Heart right ventricle (tissue), 16 donors: Measurements from ENCODE around the gene GALNT13. TPM values are rescaled to one million over a fixed set of nuclear protein-coding genes. Genes with fewer than 3 reads are reported as not detected.
A peak's percentile ranks its signal among the peaks of the same experiment; 100 is the strongest.

ENCODE experiments used
- ATAC-seq, 8 donors: fragments of 200-7000 bp; cut with Tn5 transposase; one replicate each; pipeline ENCODE4 v1.9.1; 2020; ENCODE audit warnings: mild to moderate bottlenecking in 8 of 8, moderate library complexity in 8 of 8, moderate number of reproducible peaks in 1 of 8
- DNase-seq, 2 donors: peaks; one replicate each; pipeline ENCODE4 v3.0.0-alpha.2; 2020
- H3K27ac ChIP-seq, 10 donors: fragments of 200-600 bp; sonication (generic) in 2 of 10; one replicate each; pipeline versions ENCODE4 v1.5.0 to v1.8.0; 2020 to 2022; ENCODE audit warnings: mild to moderate bottlenecking in 3 of 10
- H3K27me3 ChIP-seq, 7 donors: fragments of 200-600 bp; one replicate each; pipeline ENCODE4 v1.8.0; 2021 to 2022; ENCODE audit warnings: mild to moderate bottlenecking in 2 of 7
- H3K36me3 ChIP-seq, 9 donors: fragments of 200-600 bp; sonication (generic) in 1 of 9; one replicate each; pipeline versions ENCODE4 v1.5.0 to v1.8.0; 2020 to 2022; ENCODE audit warnings: mild to moderate bottlenecking in 2 of 9
- H3K4me1 ChIP-seq, 9 donors: fragments of 200-600 bp; sonication (generic) in 1 of 9; one replicate each; pipeline versions ENCODE4 v1.5.0 to v1.8.0; 2020 to 2022; ENCODE audit warnings: mild to moderate bottlenecking in 4 of 9
- H3K4me3 ChIP-seq, 10 donors: fragments of 200-600 bp; sonication (generic) in 2 of 10; one replicate each; pipeline versions ENCODE4 v1.5.0 to v1.8.0; 2020 to 2022; ENCODE audit warnings: mild to moderate bottlenecking in 7 of 10, moderate library complexity in 2 of 10
- H3K9me3 ChIP-seq, 11 donors: fragments of 200-600 bp in 10 of 11; sonication (generic) in 2 of 11; one replicate each; pipeline versions ENCODE4 v1.5.0 to v1.8.0; 2013 to 2022; ENCODE audit warnings: mild to moderate bottlenecking in 2 of 11, control low read depth in 1 of 11, moderate library complexity in 1 of 11
- CTCF ChIP-seq, 9 donors: fragments of 200-600 bp; sonication (generic) in 2 of 9; IDR thresholded peaks; one replicate each; pipeline versions ENCODE4 v1.5.0 to v1.8.0; 2021 to 2022; ENCODE audit warnings: antibody characterized with exemption in 9 of 9, mild to moderate bottlenecking in 5 of 9, moderate library complexity in 1 of 9
- WGBS, 2 donors: extraction: QIAGEN DNeasy Blood & Tissue Kit; methylation state at CpG; one replicate each; pipeline ENCODE4 v1.1.7; 2013; ENCODE audit warnings: inconsistent platforms in 1 of 2; 5-methylcytosine and 5-hydroxymethylcytosine counted together
- intact Hi-C, 10 donors: fragments of 100-400 bp; cut with DNase I; formaldehyde crosslinking; loops; one replicate each; pipeline versions ENCODE4 v1.11.1 to v1.14.2; 2022
- polyA plus RNA-seq, 2 donors: library from polyadenylated mRNA; stranded (reverse); fragments of 200-250 nt; gene quantifications; one replicate each; pipeline ENCODE4 v1.2.3, GENCODE V29; 2013
- total RNA-seq, 10 donors: library from RNA; stranded (reverse); fragmentation: NEBNext Ultra II Directional in 3 of 10; extraction: Animal tissue kit (Norgen Biotek cat#: 25700) in 3 of 10; gene quantifications; one replicate each; pipeline versions ENCODE4 v1.2.1 to v1.2.4, GENCODE V29; 2021 to 2023
- donor health status: Arrhythmogenic right ventricular cardiomyopathy.
- donor health status: ischemic (EF 13 %, LVEDD 7.1; RV severe dilation, severe dysfunction).
- donor health status: healthy with polysubstance abuse.
- donor health status: DM: no; HTN: yes; CAD: no.
- donor health status: DM: no; HTN: no; CAD: no.
- donor health status: ischemic (EF 25% LVEDD 6.9; RV normal size, moderate dysfunction).
- donor health status: ischemic (EF 25% LVEDD 5.7; RV mildly dilated, moderate dysfunction).
- donor health status: healthy.
- donor health status: DM: yes; HTN: yes; CAD: no.
- donor health status: Ischemic cardiomyopathy.
- donor health status: ischemic (EF 35%, LVEDD 5.7; RV mildly dilated, moderate dysfunction).
- donor health status: nonischemic (EF 11% LVEDD 7.7; RV severe dilation, severe dysfunction).
- donor health status: DM: yes; HTN: yes; CAD: no.
- donor health status: PGD.
- donor health status: ischemic (EF 29% LVEDD 5.4; RV normal size, mild dysfunction).
- donor health status: nonischemic (EF 23%, LVEDD 6.1; RV moderate dilation, normal function).

GALNT13 gene
- total and polyA plus RNA-seq, 12 donors: 0.01 to 0.30 (median 0.05) TPM; not detected in 9

DNA sequence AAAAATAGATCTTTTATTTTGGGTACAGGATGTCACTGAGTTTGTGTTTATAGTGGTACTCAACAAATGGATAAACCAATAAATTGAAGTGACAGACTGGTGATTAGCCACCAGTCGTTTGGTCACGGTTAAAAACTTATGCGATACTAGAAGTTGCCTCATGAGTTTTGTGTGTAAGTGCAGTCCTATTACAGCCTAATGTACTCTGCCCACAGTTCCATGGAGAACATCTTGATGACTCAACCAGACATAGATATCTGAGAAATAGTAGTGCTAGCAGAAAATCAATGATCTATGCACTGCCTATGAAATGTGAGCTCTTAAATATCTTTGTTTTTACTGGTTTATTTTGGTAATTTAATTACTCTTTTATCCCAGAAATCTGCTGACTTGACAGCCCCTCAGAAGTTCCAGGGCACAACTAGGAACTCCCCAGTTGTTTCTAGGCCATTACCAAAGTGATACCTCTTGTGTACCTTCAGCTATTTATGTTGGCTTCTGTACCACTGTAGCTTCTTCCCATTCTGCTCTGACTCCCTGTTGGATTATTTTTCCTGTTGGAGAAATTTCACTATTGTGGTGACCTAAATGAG lies 617.6 kb downstream of the GALNT13 start:
- Histone ChIP-seq H3K4me3 (no peak overlapping the region), H3K9me3 (no peaks in the 10 kb centered on the region), H3K4me1 (peaks cover 0 to 28% (median 5%) of the 10 kb centered on the region in 9 donors), H3K27ac (no peak overlapping the region), H3K27me3 (no peaks in the 10 kb centered on the region), H3K36me3 (no peaks in the 10 kb centered on the region)
- no peak for DNase-seq
- no peak for TF ChIP-seq CTCF (IDR thresholded peaks at IDR 0.05)
- intact Hi-C loops: no loop called here
- WGBS, 2 donors: 92 to 93% methylated on average over 3 of the region's 3 CpGs
- no peak for ATAC-seq

DNA sequence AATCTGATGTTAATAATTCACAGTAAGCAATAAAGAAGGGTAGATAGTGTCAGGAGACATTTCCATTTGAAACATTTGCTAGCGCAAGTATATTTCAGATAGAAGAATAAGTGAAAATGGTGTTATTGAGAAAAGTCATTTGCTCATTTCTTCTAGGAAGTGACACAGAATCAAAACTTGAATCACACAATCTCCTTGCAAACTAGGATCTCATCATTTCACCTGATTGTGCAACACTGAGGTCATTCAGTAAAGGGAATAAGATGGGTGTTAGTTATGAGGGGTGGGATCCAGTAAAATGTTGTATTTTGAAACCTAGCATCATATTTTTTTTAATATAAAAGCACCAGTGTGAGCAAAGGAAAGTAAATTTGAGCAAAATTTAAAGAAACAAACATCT lies 618.8 kb downstream of the GALNT13 start:
- H3K36me3 ChIP-seq: no peaks in the 10 kb centered on the region
- H3K4me3 ChIP-seq: no peak overlapping the region
- H3K27me3 ChIP-seq: no peaks in the 10 kb centered on the region
- H3K9me3 ChIP-seq: no peaks in the 10 kb centered on the region
- ATAC-seq (no peak), DNase-seq (no peak)
- no peak overlapping the region for H3K27ac ChIP-seq
- WGBS, 2 donors: 97 to 100% methylated on average over 1 of the region's 1 CpG
- TF ChIP-seq CTCF (IDR thresholded peaks at IDR 0.05): no peak
- H3K4me1 ChIP-seq: peaks cover 0 to 19% (median 5%) of the 10 kb centered on the region in 9 donors
- intact Hi-C loops: loop anchor here in 1 of 10 donors (5.0 kb wide), 1 partner anchor 42 kb away; no protein-coding TSS in a partner anchor

DNA sequence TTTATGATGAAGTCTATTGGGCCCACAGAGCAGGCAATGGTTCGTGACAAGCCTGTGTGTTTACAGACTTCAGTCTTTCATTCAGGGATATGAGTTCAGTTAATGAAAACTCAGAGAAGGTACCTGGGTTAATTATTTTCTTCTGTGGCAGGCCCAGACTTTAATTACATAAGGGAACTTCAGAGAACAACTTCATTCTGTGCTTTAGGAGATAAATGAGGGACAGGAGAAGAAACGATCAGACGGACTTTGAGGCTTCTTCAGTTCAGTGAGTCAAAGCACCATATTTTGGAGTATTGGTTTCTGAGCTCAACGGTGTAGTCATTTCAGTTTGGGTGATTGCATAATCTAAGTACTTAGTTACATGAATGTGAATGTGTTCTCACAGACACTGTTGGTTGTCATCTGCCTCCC lies 623.7 kb downstream of the GALNT13 start:
- Histone ChIP-seq H3K27ac (no peak overlapping the region), H3K4me1 (no peaks in the 10 kb centered on the region), H3K27me3 (no peaks in the 10 kb centered on the region), H3K9me3 (no peaks in the 10 kb centered on the region), H3K4me3 (no peak overlapping the region), H3K36me3 (no peaks in the 10 kb centered on the region)
- intact Hi-C loops: no loop called here
- WGBS, 2 donors: 72 to 88% methylated on average over 4 of the region's 4 CpGs
- no peak for TF ChIP-seq CTCF (IDR thresholded peaks at IDR 0.05)
- no peak for DNase-seq
- no peak for ATAC-seq

DNA sequence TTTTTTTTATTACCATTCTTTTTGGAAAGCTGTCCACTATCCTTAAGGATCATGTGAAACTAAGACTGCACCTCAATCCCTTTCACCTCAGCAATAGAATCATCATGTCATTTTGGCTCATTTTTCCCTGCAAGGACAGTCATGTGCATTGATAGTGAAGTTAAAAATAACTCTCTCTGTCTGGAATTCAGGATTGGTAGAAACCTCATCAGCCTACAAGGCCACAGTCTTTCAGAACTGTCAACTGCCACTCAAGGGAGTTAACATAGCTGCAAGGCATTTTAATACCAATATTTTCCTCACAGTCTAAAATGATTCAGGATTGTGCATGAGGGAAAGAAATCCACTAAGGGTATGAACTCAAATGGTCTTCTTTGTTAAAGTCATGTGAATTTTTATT lies 625.3 kb downstream of the GALNT13 start:
- intact Hi-C loops: no loop called here

More for the DNA sequence above, 625.3 kb downstream of the GALNT13 start:
- Histone ChIP-seq H3K4me3 (no peak overlapping the region), H3K9me3 (no peaks in the 10 kb centered on the region), H3K27me3 (no peaks in the 10 kb centered on the region), H3K4me1 (no peaks in the 10 kb centered on the region), H3K27ac (no peak overlapping the region), H3K36me3 (no peaks in the 10 kb centered on the region)
- no peak for DNase-seq
- peak in 3 of 8 donors; percentile 35 to 63 (median 44) for ATAC-seq
- TF ChIP-seq CTCF (IDR thresholded peaks at IDR 0.05): no peak
